ENCODE results near the gene OSCP1. TPM values are rescaled to one million over a fixed set of nuclear protein-coding genes. Genes with fewer than 3 reads are reported as not detected.

Gene OSCP1
- total RNA-seq, 1 experiment from 2014 or later: 5.5 TPM

GRCh38 chr1:36453051-36453450 lies 2.8 kb upstream of the OSCP1 start:
- no peak for TF ChIP-seq CTCF (IDR thresholded peaks at IDR 0.05)
- no peak for TF ChIP-seq REST (IDR thresholded peaks at IDR 0.05; ENCODE audit: insufficient read depth in 1 of 2, low read depth in 2 of 2, low read length in 1 of 2)
- no peak for TF ChIP-seq SIN3A (IDR thresholded peaks at IDR 0.05; ENCODE audit: borderline replicate concordance, insufficient read depth, low read depth, low read length)
- no peak for TF ChIP-seq TCF7L2 (IDR thresholded peaks at IDR 0.05; ENCODE audit: low read depth, low read length)
- TF ChIP-seq POLR2AphosphoS5 (IDR thresholded peaks at IDR 0.05; ENCODE audit: low read depth, low read length): no peak
- intact Hi-C loops (cut with micrococcal nuclease; ENCODE audit: unreplicated experiment): no loop called here
- DNase-seq (ENCODE audit: low read depth, low spot score): no peak
- Histone ChIP-seq H3K9me3 (ENCODE audit: control insufficient read depth, insufficient read depth, low read depth, low read length) (no peaks in the 10 kb centered on the region), H3K27ac (ENCODE audit: low read length) (no peak overlapping the region), H3K4me1 (ENCODE audit: control insufficient read depth, insufficient read depth, low read length) (peaks cover 3% of the 10 kb centered on the region; the same call in 1 of the 2 replicates), H3K36me3 (ENCODE audit: control insufficient read depth, insufficient read depth, low read length) (peaks cover 9% of the 10 kb centered on the region), H3K27me3 (ENCODE audit: control insufficient read depth, insufficient read depth, low read length) (no peaks in the 10 kb centered on the region), H3K4me3 (ENCODE audit: low read depth in 2 of 2, low read length in 2 of 2) (no peak overlapping the region)
- ATAC-seq: no peak
- ChIA-PET CTCF (no interaction called here), POLR2A (no interaction called here)
- no TSS peak for BruUV-seq (replicated peaks)
- in situ Hi-C loops (cut with HindIII; ENCODE audit: low pct_unique_long_range_greater_than_20kb, low sequenced_read_pairs): no loop called here

- POLR2A ChIA-PET: interaction anchor here (0.6 to 0.7 kb wide), 3 partner anchors 52 to 1357 kb away, joined by 3 to 11 read pairs (median 9); partner anchors contain the start of genes C1orf122 and YRDC
- TSS peak; percentile 96 for BruUV-seq (replicated peaks)
- Histone ChIP-seq H3K27me3 (ENCODE audit: control insufficient read depth, insufficient read depth, low read length) (no peaks in the 10 kb centered on the region), H3K27ac (ENCODE audit: low read length) (peak overlapping the region; percentile 90), H3K4me1 (ENCODE audit: control insufficient read depth, insufficient read depth, low read length) (peaks cover 3% of the 10 kb centered on the region; the same call in 1 of the 2 replicates), H3K36me3 (ENCODE audit: control insufficient read depth, insufficient read depth, low read length) (no peaks in the 10 kb centered on the region; the same call in 1 of the 2 replicates), H3K4me3 (ENCODE audit: low read depth in 2 of 2, low read length in 2 of 2) (peak overlapping the region; percentile 61 to 77), H3K9me3 (ENCODE audit: control insufficient read depth, insufficient read depth, low read depth, low read length) (no peaks in the 10 kb centered on the region)
- CTCF ChIA-PET: no interaction called here
- ATAC-seq (no peak; the same call in 1 of the 2 replicates), DNase-seq (ENCODE audit: low read depth, low spot score) (no peak)
- in situ Hi-C loops (cut with HindIII; ENCODE audit: low pct_unique_long_range_greater_than_20kb, low sequenced_read_pairs): no loop called here
- no peak for TF ChIP-seq REST (IDR thresholded peaks at IDR 0.05; ENCODE audit: insufficient read depth in 1 of 2, low read depth in 2 of 2, low read length in 1 of 2)
- no peak for TF ChIP-seq POLR2AphosphoS5 (IDR thresholded peaks at IDR 0.05; ENCODE audit: low read depth, low read length)
- no peak; the same call in 1 of the 2 replicates for TF ChIP-seq TCF7L2 (IDR thresholded peaks at IDR 0.05; ENCODE audit: low read depth, low read length)
- TF ChIP-seq CTCF (IDR thresholded peaks at IDR 0.05): no peak
- TF ChIP-seq SIN3A (IDR thresholded peaks at IDR 0.05; ENCODE audit: borderline replicate concordance, insufficient read depth, low read depth, low read length): no peak
- intact Hi-C loops (cut with micrococcal nuclease; ENCODE audit: unreplicated experiment): no loop called here
These were observed 661 bp upstream of the OSCP1 start for GRCh38 chr1:36450919-36451305.
